ENCODE results near the gene PHAX. TPM values are rescaled to one million over a fixed set of nuclear protein-coding genes. Genes with fewer than 3 reads are reported as not detected.

The PHAX gene
- total and polyA plus RNA-seq, 9 donors = 24.1 to 63.7 (median 33.5) TPM

DNA sequence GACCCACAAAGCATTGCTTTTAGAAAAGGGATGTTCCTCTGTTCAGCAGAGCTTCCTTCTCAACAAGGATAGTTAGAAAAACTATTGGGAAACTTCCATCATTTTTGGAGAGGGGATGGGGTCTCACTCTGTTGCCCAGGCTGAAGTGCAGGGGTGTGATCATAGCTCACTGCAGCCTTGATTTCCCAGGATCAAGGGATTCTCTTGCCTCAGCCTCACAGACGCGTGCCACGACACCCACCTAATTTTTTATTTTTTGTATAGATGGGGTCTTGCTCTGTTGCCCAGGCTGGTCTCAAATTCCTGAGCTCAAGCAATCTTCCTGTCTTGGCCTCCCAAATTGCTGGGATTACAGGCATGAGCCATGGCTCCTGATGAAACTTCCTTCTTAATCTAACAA is 34.8 kb downstream of the PHAX start:
- intact Hi-C loops (cut with DNase I) = no loop called here
- Histone ChIP-seq H3K27ac (no peak overlapping the region), H3K4me1 (ENCODE audit: insufficient read depth) (no peaks in the 10 kb centered on the region), H3K4me3 (no peak overlapping the region), H3K9me3 (no peaks in the 10 kb centered on the region), H3K27me3 (no peaks in the 10 kb centered on the region), H3K36me3 (no peaks in the 10 kb centered on the region)
- TF ChIP-seq POLR2A (IDR thresholded peaks at IDR 0.05) (no peak), EP300 (IDR thresholded peaks at IDR 0.05) (no peak)
- TF ChIP-seq, protein P1, sequence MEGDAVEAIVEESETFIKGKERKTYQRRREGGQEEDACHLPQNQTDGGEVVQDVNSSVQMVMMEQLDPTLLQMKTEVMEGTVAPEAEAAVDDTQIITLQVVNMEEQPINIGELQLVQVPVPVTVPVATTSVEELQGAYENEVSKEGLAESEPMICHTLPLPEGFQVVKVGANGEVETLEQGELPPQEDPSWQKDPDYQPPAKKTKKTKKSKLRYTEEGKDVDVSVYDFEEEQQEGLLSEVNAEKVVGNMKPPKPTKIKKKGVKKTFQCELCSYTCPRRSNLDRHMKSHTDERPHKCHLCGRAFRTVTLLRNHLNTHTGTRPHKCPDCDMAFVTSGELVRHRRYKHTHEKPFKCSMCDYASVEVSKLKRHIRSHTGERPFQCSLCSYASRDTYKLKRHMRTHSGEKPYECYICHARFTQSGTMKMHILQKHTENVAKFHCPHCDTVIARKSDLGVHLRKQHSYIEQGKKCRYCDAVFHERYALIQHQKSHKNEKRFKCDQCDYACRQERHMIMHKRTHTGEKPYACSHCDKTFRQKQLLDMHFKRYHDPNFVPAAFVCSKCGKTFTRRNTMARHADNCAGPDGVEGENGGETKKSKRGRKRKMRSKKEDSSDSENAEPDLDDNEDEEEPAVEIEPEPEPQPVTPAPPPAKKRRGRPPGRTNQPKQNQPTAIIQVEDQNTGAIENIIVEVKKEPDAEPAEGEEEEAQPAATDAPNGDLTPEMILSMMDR (IDR thresholded peaks at IDR 0.05) = no peak
- 83 to 94% (median 93%) methylated on average over 3 of the region's 3 CpGs for WGBS, 3 donors
- no peak for DNase-seq

DNA sequence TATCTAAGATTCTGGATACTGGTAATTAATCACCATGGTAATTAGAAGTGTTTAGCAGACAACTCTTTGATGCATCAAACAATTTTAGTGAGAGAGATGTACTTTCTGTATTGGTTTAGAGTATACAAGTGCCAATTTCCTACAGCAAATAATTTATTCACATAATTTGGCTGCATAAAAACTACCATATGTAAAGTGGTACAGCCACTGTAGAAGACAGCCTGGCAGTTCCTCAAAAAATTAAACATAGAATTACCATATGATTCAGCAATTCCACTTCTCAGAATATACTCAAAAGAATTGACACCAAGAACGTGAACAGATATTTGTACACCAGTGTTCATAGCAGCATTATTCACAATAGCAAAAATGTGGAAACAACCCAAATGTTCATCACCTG is 36.2 kb downstream of the PHAX start:
- no peak for TF ChIP-seq EP300 (IDR thresholded peaks at IDR 0.05)
- Histone ChIP-seq H3K4me3 (no peak overlapping the region), H3K9me3 (no peaks in the 10 kb centered on the region), H3K4me1 (ENCODE audit: insufficient read depth) (no peaks in the 10 kb centered on the region), H3K27ac (no peak overlapping the region), H3K36me3 (no peaks in the 10 kb centered on the region), H3K27me3 (no peaks in the 10 kb centered on the region)
- no peak for DNase-seq
- 86 to 97% (median 92%) methylated on average over 1 of the region's 1 CpG for WGBS, 3 donors
- intact Hi-C loops (cut with DNase I) = no loop called here

DNA sequence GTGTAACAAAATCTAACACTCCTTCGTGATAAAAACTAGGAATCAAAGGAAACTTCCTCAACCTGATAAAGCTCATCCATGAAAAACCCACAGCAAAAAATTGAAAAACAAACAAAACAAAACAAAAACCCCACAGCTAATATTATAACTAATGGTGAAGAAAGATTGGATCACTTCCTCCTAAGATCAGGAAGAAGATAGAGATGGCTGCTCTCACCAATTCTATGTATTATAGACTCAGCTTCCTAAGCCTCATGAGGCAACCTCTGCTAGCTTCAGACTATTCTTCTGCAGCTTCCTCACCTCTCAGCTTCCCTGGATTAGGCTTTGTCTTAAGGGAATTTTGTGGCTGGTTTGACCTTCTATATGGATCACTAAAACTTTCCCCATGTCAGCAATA is 40.1 kb downstream of the PHAX start:
- Histone ChIP-seq H3K9me3 (no peaks in the 10 kb centered on the region), H3K27me3 (no peaks in the 10 kb centered on the region), H3K27ac (no peak overlapping the region), H3K36me3 (no peaks in the 10 kb centered on the region), H3K4me1 (ENCODE audit: insufficient read depth) (no peaks in the 10 kb centered on the region), H3K4me3 (no peak overlapping the region)
- 60 to 77% (median 64%) methylated on average over 1 of the region's 1 CpG for WGBS, 3 donors
- DNase-seq = no peak
- TF ChIP-seq, protein P1 (IDR thresholded peaks at IDR 0.05) = no peak
- TF ChIP-seq EP300 (IDR thresholded peaks at IDR 0.05) (no peak), POLR2A (IDR thresholded peaks at IDR 0.05) (no peak)
- intact Hi-C loops (cut with DNase I) = no loop called here

DNA sequence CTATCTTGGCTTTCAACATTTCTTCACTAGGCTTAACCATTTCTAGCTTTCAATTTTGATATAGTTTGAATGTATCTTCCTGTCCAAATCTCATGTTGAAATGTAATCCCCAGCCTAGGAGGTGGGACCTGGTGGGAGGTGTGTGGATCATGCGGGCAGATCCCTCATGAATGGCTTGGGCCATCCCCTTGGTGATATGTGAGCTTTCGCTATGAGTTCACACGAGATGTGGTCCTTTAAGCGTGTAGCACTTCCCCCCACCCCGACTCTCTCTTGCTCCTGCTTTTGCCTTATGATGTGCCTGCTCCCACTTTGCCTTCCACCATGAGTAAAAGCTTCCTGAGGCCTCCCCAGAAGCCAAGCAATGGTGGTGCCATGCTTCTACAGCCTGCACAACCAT is 40.6 kb downstream of the PHAX start:
- H3K27me3 ChIP-seq = no peaks in the 10 kb centered on the region
- intact Hi-C loops (cut with DNase I) = no loop called here
- DNase-seq = no peak
- WGBS, 3 donors = 88 to 91% (median 90%) methylated on average over 5 of the region's 5 CpGs
- H3K36me3 ChIP-seq = no peaks in the 10 kb centered on the region
- H3K27ac ChIP-seq = no peak overlapping the region
- H3K4me3 ChIP-seq = no peak overlapping the region
- TF ChIP-seq POLR2A (IDR thresholded peaks at IDR 0.05) (no peak), EP300 (IDR thresholded peaks at IDR 0.05) (no peak)
- TF ChIP-seq, protein P1 (IDR thresholded peaks at IDR 0.05) = no peak
- no peaks in the 10 kb centered on the region for H3K9me3 ChIP-seq
- no peaks in the 10 kb centered on the region for H3K4me1 ChIP-seq (ENCODE audit: insufficient read depth)

DNA sequence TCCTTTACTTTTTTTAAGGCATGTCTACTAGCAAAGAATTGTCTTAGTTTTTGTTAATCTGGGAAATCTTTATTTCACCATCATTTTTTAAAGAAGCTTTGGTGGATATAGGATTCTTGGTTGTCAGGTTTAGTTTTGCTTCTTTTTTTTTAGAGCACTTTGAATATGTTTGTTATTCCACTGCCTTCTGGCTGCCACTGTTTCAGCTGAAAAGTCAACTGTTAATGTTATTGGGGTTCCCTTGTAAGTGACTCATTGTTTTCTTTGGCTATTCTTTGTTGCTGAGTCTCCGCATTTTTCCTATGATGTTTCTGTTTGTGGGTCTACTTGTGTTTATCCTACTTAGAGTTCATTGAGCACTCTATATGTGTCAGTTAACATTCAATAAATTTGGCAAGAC is 44.4 kb downstream of the PHAX start:
- intact Hi-C loops (cut with DNase I) = no loop called here
- no peaks in the 10 kb centered on the region for H3K36me3 ChIP-seq
- no peak overlapping the region for H3K4me3 ChIP-seq
- H3K9me3 ChIP-seq = no peaks in the 10 kb centered on the region
- H3K27me3 ChIP-seq = no peaks in the 10 kb centered on the region
- no peak overlapping the region for H3K27ac ChIP-seq
- no peaks in the 10 kb centered on the region for H3K4me1 ChIP-seq (ENCODE audit: insufficient read depth)
- DNase-seq = no peak
- TF ChIP-seq POLR2A (IDR thresholded peaks at IDR 0.05) (no peak), EP300 (IDR thresholded peaks at IDR 0.05) (no peak)
- TF ChIP-seq, protein P1 (IDR thresholded peaks at IDR 0.05) = no peak
- WGBS, 3 donors = 79 to 93% (median 89%) methylated on average over 1 of the region's 1 CpG
